B cell (primary cell): ENCODE measurements around the gene TRPM8. TPM values are rescaled to one million over a fixed set of nuclear protein-coding genes. Genes with fewer than 3 reads are reported as not detected.

Experiments
- ATAC-seq: fragments of 200-7000 bp; cut with Tn5 transposase; one replicate; pipeline ENCODE4 v1.10.0; 2021; ENCODE audit warnings: low read depth, mild to moderate bottlenecking, moderate number of reproducible peaks, moderate library complexity
- CTCF ChIA-PET: fragments of 350-600 bp; sonication (Branson Sonifier 250); formaldehyde crosslinking; loops from one replicate; lab custom pipeline; 2021; ENCODE audit warnings: antibody characterized with exemption, inconsistent platforms; lab: Charles Lee
- POLR2A ChIA-PET: fragments of 350-600 bp; sonication (Branson Sonifier 250); formaldehyde crosslinking; loops from one replicate; lab custom pipeline; 2021; ENCODE audit warnings: antibody characterized with exemption; lab: Charles Lee
- DNase-seq: peaks from one replicate; pipeline ENCODE4 v3.0.0; 2013
- H2AFZ ChIP-seq: 2 replicates; pipeline ENCODE4 v1.6.1; 2012; ENCODE audit warnings: mild to moderate bottlenecking, low read depth, low read length; ENCODE audit not compliant: insufficient read depth, poor library complexity, severe bottlenecking
- H3K27ac ChIP-seq, 2 donors: 1 replicate in 1 of 2; 2 replicates in 1 of 2; pipeline ENCODE4 v1.5.1; 2012 to 2013; ENCODE audit warnings: low read length in 2 of 2, mild to moderate bottlenecking in 2 of 2, moderate library complexity in 1 of 2
- H3K27me3 ChIP-seq, 4 experiments: fragments of 200-600 bp in 1 of 4; sonication (generic) in 1 of 4; replicated peaks in 1 of 4; 1 replicate in 2 of 4; 2 replicates in 2 of 4; pipeline versions ENCODE4 v1.6.1 to v1.7.0; 2013 to 2016; ENCODE audit warnings: low read length in 3 of 4, mild to moderate bottlenecking in 2 of 4, mixed read lengths in 1 of 4, moderate library complexity in 1 of 4; ENCODE audit not compliant: insufficient read depth in 4 of 4, control insufficient read depth in 3 of 4; ENCODE audit errors: control extremely low read depth in 1 of 4
- H3K36me3 ChIP-seq, 2 experiments: replicated peaks in 1 of 2; 1 replicate in 1 of 2; 2 replicates in 1 of 2; pipeline versions ENCODE4 v1.6.1 to v1.7.1; 2013; ENCODE audit warnings: low read length in 1 of 2; ENCODE audit not compliant: insufficient read depth in 2 of 2, control insufficient read depth in 1 of 2; ENCODE audit errors: control extremely low read depth in 1 of 2, extremely low read depth in 1 of 2
- H3K4me1 ChIP-seq, 2 donors: fragments of 200-600 bp in 1 of 2; sonication (generic) in 1 of 2; 1 replicate in 1 of 2; 2 replicates in 1 of 2; pipeline versions ENCODE4 v1.5.1 to v1.6.1; 2013 to 2017; ENCODE audit warnings: low read length in 2 of 2; ENCODE audit not compliant: control insufficient read depth in 2 of 2, insufficient read depth in 2 of 2
- H3K4me2 ChIP-seq: replicated peaks from 2 replicates; pipeline ENCODE3; 2012; ENCODE audit warnings: mild to moderate bottlenecking, low read depth, low read length; ENCODE audit not compliant: poor library complexity, severe bottlenecking
- H3K4me3 ChIP-seq, 5 experiments: fragments of 200-600 bp in 1 of 5; sonication (generic) in 1 of 5; 1 replicate in 3 of 5; 2 replicates in 2 of 5; pipeline versions ENCODE4 v1.5.1 to v1.7.0; 2011 to 2016; ENCODE audit warnings: low read length in 4 of 5, mild to moderate bottlenecking in 4 of 5, low read depth in 2 of 5, control low read depth in 1 of 5, moderate library complexity in 1 of 5; ENCODE audit not compliant: insufficient read depth in 1 of 5; ENCODE audit errors: control extremely low read depth in 1 of 5, extremely low read depth in 1 of 5
- H3K79me2 ChIP-seq: fragments of 200-600 bp; sonication (generic); one replicate; pipeline ENCODE4 v1.6.0; 2016; ENCODE audit warnings: low read length; ENCODE audit not compliant: control insufficient read depth, insufficient read depth
- H3K9ac ChIP-seq: fragments of 200-600 bp; sonication (generic); 2 replicates; pipeline ENCODE4 v1.6.1; 2017; ENCODE audit warnings: mild to moderate bottlenecking, low read length, moderate library complexity
- H3K9me3 ChIP-seq, 3 donors: one replicate each; pipeline versions ENCODE4 v1.6.1 to v1.7.1; 2013; ENCODE audit warnings: low read length in 2 of 3; ENCODE audit not compliant: control insufficient read depth in 2 of 3, insufficient read depth in 1 of 3; ENCODE audit errors: control extremely low read depth in 1 of 3
- H4K20me1 ChIP-seq: 2 replicates; pipeline ENCODE4 v1.6.0; 2012; ENCODE audit warnings: mild to moderate bottlenecking, low read length; ENCODE audit not compliant: insufficient read depth, control insufficient read depth, poor library complexity, severe bottlenecking
- H3K27ac Mint-ChIP-seq: one replicate; pipeline ENCODE4 v1.8.0; 2021; ENCODE audit warnings: mixed read lengths
- H3K27me3 Mint-ChIP-seq: one replicate; pipeline ENCODE4 v1.8.0; 2021; ENCODE audit warnings: mixed read lengths
- H3K4me1 Mint-ChIP-seq: one replicate; pipeline ENCODE4 v1.8.0; 2021; ENCODE audit warnings: mixed read lengths
- H3K4me3 Mint-ChIP-seq: one replicate; pipeline ENCODE4 v1.8.0; 2021; ENCODE audit warnings: mixed read lengths
- H3K9me3 Mint-ChIP-seq: one replicate; pipeline ENCODE4 v1.8.0; 2022; ENCODE audit warnings: mixed read lengths; ENCODE audit not compliant: insufficient read depth
- EZH2 ChIP-seq: IDR thresholded peaks from 2 replicates; pipeline ENCODE4 v1.6.1; 2012; ENCODE audit warnings: borderline replicate concordance, low read depth, mild to moderate bottlenecking, moderate library complexity, low read length; ENCODE audit not compliant: insufficient read depth, poor library complexity, severe bottlenecking
- WGBS: methylation state at CpG from one replicate; pipeline ENCODE4 v1.1.5; 2013; ENCODE audit warnings: missing lambda C conversion rate; ENCODE audit not compliant: insufficient coverage; 5-methylcytosine and 5-hydroxymethylcytosine counted together
- intact Hi-C: fragments of 100-400 bp; cut with micrococcal nuclease; formaldehyde crosslinking; loops from one replicate; pipeline ENCODE4 v1.10.0; 2022
- polyA plus RNA-seq: library from polyadenylated mRNA; depleted of rRNA; stranded (reverse); fragments of >200 nt; gene quantifications from 2 replicates; pipeline ENCODE4 v1.2.3, GENCODE V29; 2012
- total RNA-seq, 2 donors: library from RNA; stranded (reverse); fragments of 120-200 nt in 1 of 2; gene quantifications; 1 replicate in 1 of 2; 2 replicates in 1 of 2; pipeline versions ENCODE4 v1.2.3 to v1.2.4, GENCODE V29; 2013 to 2022
- TF ChIP-seq, protein P1 (sequence below): fragments of 200-600 bp; IDR thresholded peaks from one replicate; pipeline ENCODE4 v1.8.0; 2022; ENCODE audit warnings: antibody characterized with exemption, mild to moderate bottlenecking

The TRPM8 gene
- total and polyA plus RNA-seq, 2 donors (not counting 1 experiment from before 2014, with no cell fraction given): not detected

DNA sequence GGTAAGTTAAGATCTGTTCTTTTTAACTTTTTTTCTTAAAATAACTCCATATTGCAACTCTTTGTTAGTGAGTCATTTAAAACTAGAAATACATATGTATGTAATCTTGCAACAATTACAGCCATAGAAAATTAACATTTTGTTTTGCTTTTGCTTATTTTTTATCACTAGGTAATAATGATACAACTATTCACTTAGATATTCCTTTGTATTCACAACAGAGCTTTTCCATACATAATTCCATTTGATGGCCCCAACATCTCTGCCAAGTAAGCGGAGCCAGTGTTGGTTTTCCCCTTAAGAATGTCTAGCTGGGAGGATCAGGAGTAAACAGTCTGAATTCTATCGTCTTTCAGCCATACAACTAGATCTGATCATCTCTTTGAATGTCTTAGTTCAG, 149.4 kb downstream of the TRPM8 start:
- peaks cover 0 to 1% of the 10 kb centered on the region in 2 donors for H3K4me1 ChIP-seq
- no peak overlapping the region for H3K9ac ChIP-seq
- H3K4me3 ChIP-seq: no peak overlapping the region
- no peak for TF ChIP-seq EZH2
- TF ChIP-seq, protein P1, sequence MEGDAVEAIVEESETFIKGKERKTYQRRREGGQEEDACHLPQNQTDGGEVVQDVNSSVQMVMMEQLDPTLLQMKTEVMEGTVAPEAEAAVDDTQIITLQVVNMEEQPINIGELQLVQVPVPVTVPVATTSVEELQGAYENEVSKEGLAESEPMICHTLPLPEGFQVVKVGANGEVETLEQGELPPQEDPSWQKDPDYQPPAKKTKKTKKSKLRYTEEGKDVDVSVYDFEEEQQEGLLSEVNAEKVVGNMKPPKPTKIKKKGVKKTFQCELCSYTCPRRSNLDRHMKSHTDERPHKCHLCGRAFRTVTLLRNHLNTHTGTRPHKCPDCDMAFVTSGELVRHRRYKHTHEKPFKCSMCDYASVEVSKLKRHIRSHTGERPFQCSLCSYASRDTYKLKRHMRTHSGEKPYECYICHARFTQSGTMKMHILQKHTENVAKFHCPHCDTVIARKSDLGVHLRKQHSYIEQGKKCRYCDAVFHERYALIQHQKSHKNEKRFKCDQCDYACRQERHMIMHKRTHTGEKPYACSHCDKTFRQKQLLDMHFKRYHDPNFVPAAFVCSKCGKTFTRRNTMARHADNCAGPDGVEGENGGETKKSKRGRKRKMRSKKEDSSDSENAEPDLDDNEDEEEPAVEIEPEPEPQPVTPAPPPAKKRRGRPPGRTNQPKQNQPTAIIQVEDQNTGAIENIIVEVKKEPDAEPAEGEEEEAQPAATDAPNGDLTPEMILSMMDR: no peak
- H3K27me3 ChIP-seq: no peaks in the 10 kb centered on the region
- no peak overlapping the region for H2AFZ ChIP-seq
- intact Hi-C loops: no loop called here
- Mint-ChIP-seq H3K4me3 (no peak overlapping the region), H3K27me3 (peaks cover 40% of the 10 kb centered on the region), H3K9me3 (peaks cover 2% of the 10 kb centered on the region), H3K27ac (no peak overlapping the region), H3K4me1 (no peaks in the 10 kb centered on the region)
- H3K4me2 ChIP-seq: no peak overlapping the region
- no peaks in the 10 kb centered on the region for H3K79me2 ChIP-seq
- no CpG with 5 or more reads among the region's 2 CpGs for WGBS
- H3K36me3 ChIP-seq: no peaks in the 10 kb centered on the region
- H3K27ac ChIP-seq: no peak overlapping the region
- POLR2A ChIA-PET: interaction anchor here (0.5 to 0.7 kb wide), 2 partner anchors 554 to 1127 kb away, joined by 3 to 8 read pairs; no protein-coding TSS in a partner anchor
- CTCF ChIA-PET: no interaction called here
- DNase-seq: no peak
- H3K9me3 ChIP-seq: no peaks in the 10 kb centered on the region
- no peaks in the 10 kb centered on the region for H4K20me1 ChIP-seq
- ATAC-seq: no peak

Other genes starting within 250 kb of the TRPM8 start
- not detected in 2 replicates for gene UGT1A9, start 245.5 kb upstream of the TRPM8 start, total RNA-seq
- not detected in 2 replicates for gene UGT1A9, start 245.5 kb upstream of the TRPM8 start, polyA plus RNA-seq
- gene UGT1A7, start 235.5 kb upstream of the TRPM8 start, total RNA-seq: not detected in 2 replicates
- not detected in 2 replicates for gene UGT1A7, start 235.5 kb upstream of the TRPM8 start, polyA plus RNA-seq
- not detected in 2 replicates for gene UGT1A6, start 224.5 kb upstream of the TRPM8 start, total RNA-seq
- not detected in 2 replicates for gene UGT1A6, start 224.5 kb upstream of the TRPM8 start, polyA plus RNA-seq
- gene UGT1A5, start 204.5 kb upstream of the TRPM8 start, total RNA-seq: not detected in 2 replicates
- gene UGT1A5, start 204.5 kb upstream of the TRPM8 start, polyA plus RNA-seq: not detected in 2 replicates
- gene UGT1A4, start 198.6 kb upstream of the TRPM8 start, total RNA-seq: not detected in 2 replicates
- gene UGT1A4, start 198.6 kb upstream of the TRPM8 start, polyA plus RNA-seq: not detected in 2 replicates
- not detected in 2 replicates for gene UGT1A3, start 188.3 kb upstream of the TRPM8 start, total RNA-seq
- not detected in 2 replicates for gene UGT1A3, start 188.3 kb upstream of the TRPM8 start, polyA plus RNA-seq
- not detected in 2 replicates for gene UGT1A1, start 157.1 kb upstream of the TRPM8 start, total RNA-seq
- not detected in 2 replicates for gene UGT1A1, start 157.1 kb upstream of the TRPM8 start, polyA plus RNA-seq
- not detected in 2 replicates for gene MROH2A, start 139.0 kb upstream of the TRPM8 start, total RNA-seq
- gene MROH2A, start 139.0 kb upstream of the TRPM8 start, polyA plus RNA-seq: not detected in 2 replicates
- gene HJURP, start 62.8 kb upstream of the TRPM8 start, total RNA-seq: 0.42 and 0.73 TPM in 2 replicates
- gene HJURP, start 62.8 kb upstream of the TRPM8 start, polyA plus RNA-seq: 0.65 and 0.73 TPM in 2 replicates
- gene SPP2, start 133.3 kb downstream of the TRPM8 start, total RNA-seq: not detected in 2 replicates
- gene SPP2, start 133.3 kb downstream of the TRPM8 start, polyA plus RNA-seq: not detected in 2 replicates